ENCODE results near the gene SLC16A6. TPM values are rescaled to one million over a fixed set of nuclear protein-coding genes. Genes with fewer than 3 reads are reported as not detected.
"Not testable (repeated sequence)": the region's sequence is repeated elsewhere in the genome, so short reads cannot be mapped to it uniquely, and the experiment has no call there.

The SLC16A6 gene
- total and polyA plus RNA-seq, 10 donors = 1.5 to 8.7 (median 5.9) TPM

GRCh38 chr17:68219429-68219828 is 71.5 kb downstream of the SLC16A6 start:
- DNase-seq; H3K27me3 ChIP-seq (replicated peaks in 1 of 7); intact Hi-C loops (cut with DNase I; ENCODE audit: low total_unique reads); H3K9me3 ChIP-seq; H3K4me3 ChIP-seq; H3K27ac ChIP-seq: not testable (repeated sequence)
- Histone ChIP-seq H3K36me3 (peaks cover 0 to 17% (median 2%) of the 10 kb centered on the region in 6 donors), H3K4me1 (peaks cover 0 to 39% (median 4%) of the 10 kb centered on the region in 6 donors)
- WGBS, 5 donors = 92 to 97% (median 94%) methylated on average over 4 to 5 of the region's 5 CpGs

Other genes starting within 250 kb of the SLC16A6 start
- 10 to 100 TPM; 40.4 to 55.0 (median 49.2) TPM for gene AMZ2, start 43.1 kb downstream of the SLC16A6 start, total RNA-seq
- gene AMZ2, start 43.1 kb downstream of the SLC16A6 start, polyA plus RNA-seq = 10 to 100 TPM; 60.1 to 75.1 (median 64.4) TPM
- 10 to 100 TPM; 10.4 to 24.3 (median 18.7) TPM for gene ARSG, start 368 bp upstream of the SLC16A6 start, total RNA-seq
- 1 to 10 TPM; 1.5 to 2.3 (median 2.1) TPM for gene ARSG, start 368 bp upstream of the SLC16A6 start, polyA plus RNA-seq
- 10 to 100 TPM; 23.6 to 38.3 (median 27.8) TPM for gene WIPI1, start 166.4 kb upstream of the SLC16A6 start, total RNA-seq
- gene WIPI1, start 166.4 kb upstream of the SLC16A6 start, polyA plus RNA-seq = 1 to 10 TPM; 7.2 to 9.5 (median 7.7) TPM
- 100 to 1,000 TPM; 293 to 392 (median 319) TPM for gene PRKAR1A, start 221.3 kb upstream of the SLC16A6 start, total RNA-seq
- gene PRKAR1A, start 221.3 kb upstream of the SLC16A6 start, polyA plus RNA-seq = 10 to 100 TPM; 36.2 to 72.3 (median 52.9) TPM

Measured in spleen (tissue), 11 donors.